Body of pancreas (tissue), 4 donors: ENCODE measurements around the gene OR8H1. TPM values are rescaled to one million over a fixed set of nuclear protein-coding genes. Genes with fewer than 3 reads are reported as not detected.

Source experiments
- ATAC-seq: fragments of 150-250 bp; one replicate; pipeline ENCODE4 v1.9.1; 2016
- DNase-seq, 4 donors: peaks; one replicate each; pipeline ENCODE4 v3.0.0-alpha.2; 2019
- H3K27ac ChIP-seq, 4 donors: fragments of 200-600 bp; sonication (generic); 1 replicate in 3 of 4; 2 replicates in 1 of 4; pipeline versions ENCODE4 v1.5.1 to v1.6.1; 2016 to 2019; ENCODE audit warnings: mild to moderate bottlenecking in 1 of 4, mixed read lengths in 1 of 4, moderate library complexity in 1 of 4
- H3K27me3 ChIP-seq, 2 donors: fragments of 200-600 bp; sonication (generic); one replicate each; pipeline ENCODE4 v1.6.0; 2016; ENCODE audit warnings: mild to moderate bottlenecking in 1 of 2
- H3K36me3 ChIP-seq, 2 donors: fragments of 200-600 bp; sonication (generic); replicated peaks in 1 of 2; 2 replicates each; pipeline ENCODE4 v1.5.1; 2016; ENCODE audit warnings: low read depth in 2 of 2; ENCODE audit not compliant: insufficient read depth in 1 of 2
- H3K4me1 ChIP-seq: fragments of 200-600 bp; sonication (generic); one replicate; pipeline ENCODE4 v1.6.0; 2016
- H3K4me3 ChIP-seq, 2 donors: fragments of 200-600 bp; sonication (generic); 1 replicate in 1 of 2; 2 replicates in 1 of 2; pipeline ENCODE4 v1.5.1; 2016 to 2019
- H3K9me3 ChIP-seq, 3 donors: fragments of 200-600 bp; sonication (generic); 1 replicate in 2 of 3; 2 replicates in 1 of 3; pipeline ENCODE4 v1.5.1; 2016
- POLR2A ChIP-seq, 3 donors: fragments of 450-650 bp; IDR thresholded peaks; one replicate each; pipeline ENCODE4 v1.6.1; 2016; ENCODE audit warnings: antibody characterized with exemption in 3 of 3, mild to moderate bottlenecking in 2 of 3
- WGBS, 2 donors: methylation state at CpG; one replicate each; pipeline ENCODE4 v1.1.5; 2017; 5-methylcytosine and 5-hydroxymethylcytosine counted together
- intact Hi-C: fragments of 100-400 bp; cut with DNase I; formaldehyde crosslinking; loops from one replicate; pipeline ENCODE4 v1.15.1; 2023
- total RNA-seq, 2 donors: library from RNA; depleted of rRNA; stranded (reverse); fragments of >200 nt; gene quantifications; one replicate each; pipeline ENCODE4 v1.1.0, GENCODE V29; 2016
- TF ChIP-seq, protein P1 (sequence below), 7 experiments: fragments of 450-650 bp in 4 of 7; fragments of 200-600 bp in 3 of 7; sonication (generic) in 3 of 7; IDR thresholded peaks; one replicate each; pipeline ENCODE4 v1.5.1; 2016 to 2019; ENCODE audit warnings: antibody characterized with exemption in 7 of 7

OR8H1 gene, protein sequence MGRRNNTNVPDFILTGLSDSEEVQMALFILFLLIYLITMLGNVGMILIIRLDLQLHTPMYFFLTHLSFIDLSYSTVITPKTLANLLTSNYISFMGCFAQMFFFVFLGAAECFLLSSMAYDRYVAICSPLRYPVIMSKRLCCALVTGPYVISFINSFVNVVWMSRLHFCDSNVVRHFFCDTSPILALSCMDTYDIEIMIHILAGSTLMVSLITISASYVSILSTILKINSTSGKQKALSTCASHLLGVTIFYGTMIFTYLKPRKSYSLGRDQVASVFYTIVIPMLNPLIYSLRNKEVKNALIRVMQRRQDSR
- not detected for total RNA-seq

DNA sequence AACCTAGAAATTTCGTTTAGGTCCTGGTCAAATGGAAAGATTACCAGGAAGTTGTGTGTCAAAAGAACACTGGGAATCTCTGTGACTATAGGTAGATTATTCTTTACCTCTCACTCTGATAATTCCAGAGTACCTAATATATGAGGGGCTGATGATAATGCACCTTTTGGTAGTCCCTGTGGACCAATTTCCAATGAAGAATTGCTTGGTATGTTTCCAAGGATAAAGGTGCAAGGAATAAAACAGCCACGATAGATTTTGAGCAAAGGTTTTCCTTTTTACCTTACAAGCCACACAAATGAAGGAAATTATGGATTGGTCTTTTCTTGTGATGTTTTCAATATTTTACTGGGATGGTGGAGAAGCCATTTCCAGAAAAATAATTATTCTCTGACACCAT lies at the start of gene OR8H1:
TSS of gene OR8H1 (minus strand) at position 101 of the 400 bp plus-strand sequence. CDS start 1,192 bp downstream, outside the sequence.
- no peak within 1 kb of the TSS for H3K27ac ChIP-seq
- H3K9me3 ChIP-seq: no peaks in the 10 kb centered on the region
- no peaks in the 10 kb centered on the region for H3K27me3 ChIP-seq
- DNase-seq: no peak
- intact Hi-C loops: no loop called here
- H3K4me1 ChIP-seq: no peaks in the 10 kb centered on the region
- no peak for ATAC-seq
- WGBS, 2 donors: 55 to 57% methylated on average over 2 of the region's 2 CpGs
- H3K4me3 ChIP-seq: no peak within 1 kb of the TSS
- TF ChIP-seq, protein P1, sequence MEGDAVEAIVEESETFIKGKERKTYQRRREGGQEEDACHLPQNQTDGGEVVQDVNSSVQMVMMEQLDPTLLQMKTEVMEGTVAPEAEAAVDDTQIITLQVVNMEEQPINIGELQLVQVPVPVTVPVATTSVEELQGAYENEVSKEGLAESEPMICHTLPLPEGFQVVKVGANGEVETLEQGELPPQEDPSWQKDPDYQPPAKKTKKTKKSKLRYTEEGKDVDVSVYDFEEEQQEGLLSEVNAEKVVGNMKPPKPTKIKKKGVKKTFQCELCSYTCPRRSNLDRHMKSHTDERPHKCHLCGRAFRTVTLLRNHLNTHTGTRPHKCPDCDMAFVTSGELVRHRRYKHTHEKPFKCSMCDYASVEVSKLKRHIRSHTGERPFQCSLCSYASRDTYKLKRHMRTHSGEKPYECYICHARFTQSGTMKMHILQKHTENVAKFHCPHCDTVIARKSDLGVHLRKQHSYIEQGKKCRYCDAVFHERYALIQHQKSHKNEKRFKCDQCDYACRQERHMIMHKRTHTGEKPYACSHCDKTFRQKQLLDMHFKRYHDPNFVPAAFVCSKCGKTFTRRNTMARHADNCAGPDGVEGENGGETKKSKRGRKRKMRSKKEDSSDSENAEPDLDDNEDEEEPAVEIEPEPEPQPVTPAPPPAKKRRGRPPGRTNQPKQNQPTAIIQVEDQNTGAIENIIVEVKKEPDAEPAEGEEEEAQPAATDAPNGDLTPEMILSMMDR (IDR thresholded peaks at IDR 0.05): no peak
- no peak for TF ChIP-seq POLR2A (IDR thresholded peaks at IDR 0.05)
- no peaks in the 10 kb centered on the region for H3K36me3 ChIP-seq

DNA sequence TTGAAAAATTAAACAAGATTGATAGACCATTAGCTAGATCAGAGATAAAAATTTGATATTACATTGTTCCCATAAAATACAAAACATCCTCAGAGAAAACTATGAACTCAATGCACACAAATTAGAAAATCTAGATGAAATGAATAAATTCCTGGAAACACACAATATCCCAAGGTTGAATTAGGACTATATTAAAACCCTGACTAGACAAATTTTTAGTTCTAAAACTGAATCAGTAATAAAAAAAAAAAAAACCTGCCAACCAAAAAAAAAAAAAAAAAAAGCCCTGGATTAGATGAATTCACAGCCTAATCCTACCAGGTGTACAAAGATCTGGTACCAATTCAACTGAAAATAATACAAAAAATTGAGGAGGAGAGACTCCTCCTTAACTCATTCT lies 48.2 kb upstream of the OR8H1 start:
- DNase-seq: no peak
- ATAC-seq: no peak
- H3K36me3 ChIP-seq: no peaks in the 10 kb centered on the region
- no peak for TF ChIP-seq POLR2A (IDR thresholded peaks at IDR 0.05)
- no peaks in the 10 kb centered on the region for H3K4me1 ChIP-seq
- no peak overlapping the region for H3K27ac ChIP-seq
- H3K4me3 ChIP-seq: no peak overlapping the region
- H3K9me3 ChIP-seq: no peaks in the 10 kb centered on the region
- no peaks in the 10 kb centered on the region for H3K27me3 ChIP-seq
- intact Hi-C loops: no loop called here

DNA sequence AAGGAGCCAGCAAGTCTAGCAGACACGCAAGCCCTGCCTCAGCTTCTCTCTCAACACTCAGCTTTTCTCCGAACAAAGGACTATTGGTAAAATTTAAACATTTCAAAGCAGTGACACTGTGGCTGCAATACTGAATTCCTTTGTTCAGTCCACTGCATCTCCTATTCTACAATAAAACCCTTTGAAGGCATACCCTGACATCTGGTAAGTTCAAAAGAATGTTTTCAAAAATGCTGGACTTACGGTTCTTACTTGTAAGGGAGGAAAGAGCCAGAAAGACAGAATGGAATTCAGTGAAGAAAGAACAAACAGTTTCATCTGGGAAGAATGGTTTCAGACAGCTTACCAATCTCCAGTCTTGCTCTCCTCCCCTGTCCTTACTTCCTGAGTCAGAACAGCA lies 41.1 kb upstream of the OR8H1 start:
- Histone ChIP-seq H3K27ac (no peak overlapping the region), H3K4me1 (no peaks in the 10 kb centered on the region), H3K4me3 (no peak overlapping the region), H3K9me3 (no peaks in the 10 kb centered on the region), H3K36me3 (no peaks in the 10 kb centered on the region), H3K27me3 (no peaks in the 10 kb centered on the region)
- ATAC-seq (no peak), DNase-seq (no peak)
- WGBS, 2 donors: 53 to 70% methylated on average over 3 of the region's 3 CpGs
- intact Hi-C loops: no loop called here
- TF ChIP-seq, protein P1 (IDR thresholded peaks at IDR 0.05): no peak
- no peak for TF ChIP-seq POLR2A (IDR thresholded peaks at IDR 0.05)

DNA sequence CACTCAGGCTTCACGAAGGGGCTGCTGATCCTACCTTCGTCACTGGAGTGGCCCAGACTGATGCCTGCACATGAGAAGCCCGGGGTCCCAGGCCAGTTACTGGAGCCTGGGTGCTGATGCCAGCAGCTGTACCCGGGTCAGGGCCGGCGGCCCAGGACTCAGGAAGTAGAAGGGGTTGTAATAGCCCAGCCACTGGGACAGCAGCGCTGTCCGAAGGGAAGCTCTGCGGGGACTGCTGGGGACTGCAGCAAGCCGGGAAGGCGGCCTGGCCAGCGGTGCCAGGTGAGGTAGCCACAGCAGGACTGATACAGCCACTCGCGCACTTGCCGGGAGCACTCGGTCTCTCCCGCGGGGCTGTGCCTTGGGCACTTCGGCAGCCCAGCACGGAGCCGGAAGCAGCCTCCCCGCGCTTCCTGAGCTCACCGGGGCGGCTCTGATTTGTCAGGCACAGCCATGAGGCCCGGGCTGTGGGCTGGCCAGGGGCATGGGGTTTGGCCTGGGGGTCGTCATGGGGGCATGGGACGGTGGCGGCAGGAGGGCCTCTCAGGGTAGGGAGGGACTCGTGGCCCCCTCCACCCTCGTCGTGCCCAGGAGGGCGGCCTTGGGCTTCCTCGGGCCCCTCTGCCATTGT lies 39.9 kb upstream of the OR8H1 start:
- 77 to 78% methylated on average over 19 to 24 of the region's 34 CpGs for WGBS, 2 donors
- TF ChIP-seq, protein P1 (IDR thresholded peaks at IDR 0.05): no peak
- TF ChIP-seq POLR2A (IDR thresholded peaks at IDR 0.05): no peak
- ATAC-seq: no peak
- no peaks in the 10 kb centered on the region for H3K9me3 ChIP-seq
- intact Hi-C loops: no loop called here
- no peaks in the 10 kb centered on the region for H3K36me3 ChIP-seq
- H3K4me1 ChIP-seq: no peaks in the 10 kb centered on the region
- no peak overlapping the region for H3K4me3 ChIP-seq
- no peak for DNase-seq
- no peak overlapping the region for H3K27ac ChIP-seq
- H3K27me3 ChIP-seq: no peaks in the 10 kb centered on the region

DNA sequence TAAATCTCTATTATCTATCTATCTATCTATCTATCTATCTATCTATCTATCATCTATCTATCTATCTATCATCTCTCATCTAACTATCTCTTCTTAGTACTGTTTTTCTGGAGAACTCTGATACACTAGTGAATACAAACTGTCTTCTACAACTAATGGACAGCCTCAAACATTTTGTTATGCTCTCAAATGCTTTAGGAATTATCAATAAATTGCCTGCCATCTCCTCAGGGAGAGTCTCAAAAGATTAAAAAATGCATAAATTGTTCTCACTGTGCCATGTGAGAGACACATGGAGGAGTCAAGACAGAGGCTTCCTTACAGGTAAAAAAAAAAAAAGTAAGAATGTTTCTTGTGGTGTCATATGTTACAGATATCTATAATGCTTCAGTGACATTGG lies 22.8 kb upstream of the OR8H1 start, which contains the start of gene OR8K3:
TSS of gene OR8K3 (plus strand) at position 301 of the 400 bp plus-strand sequence. CDS start 3,163 bp downstream, outside the sequence.
- Histone ChIP-seq H3K27me3 (no peaks in the 10 kb centered on the region), H3K4me3 (no peak within 1 kb of the TSS), H3K9me3 (no peaks in the 10 kb centered on the region), H3K27ac (no peak within 1 kb of the TSS), H3K36me3 (no peaks in the 10 kb centered on the region), H3K4me1 (no peaks in the 10 kb centered on the region)
- ATAC-seq (no peak), DNase-seq (no peak)
- no peak for TF ChIP-seq POLR2A (IDR thresholded peaks at IDR 0.05)
- TF ChIP-seq, protein P1 (IDR thresholded peaks at IDR 0.05): no peak
- intact Hi-C loops: no loop called here
